Peyer's patch (tissue), 4 donors: ENCODE data around the gene SCARB1.

Experiments used
- CTCF ChIP-seq, 6 experiments: fragments of 450-650 bp in 4 of 6; fragments of 200-600 bp in 2 of 6; sonication (generic) in 1 of 6; IDR thresholded peaks; one replicate each; pipeline ENCODE4 v1.5.1; 2017 to 2019; ENCODE audit warnings: antibody characterized with exemption in 6 of 6, mild to moderate bottlenecking in 3 of 6, moderate library complexity in 1 of 6
- POLR2A ChIP-seq, 2 donors: fragments of 450-650 bp; IDR thresholded peaks; one replicate each; pipeline ENCODE4 v1.5.1; 2017; ENCODE audit warnings: antibody characterized with exemption in 2 of 2, mild to moderate bottlenecking in 2 of 2, moderate library complexity in 2 of 2

- TF ChIP-seq CTCF (IDR thresholded peaks at IDR 0.05) (no peak), POLR2A (IDR thresholded peaks at IDR 0.05) (no peak)
Observed at GRCh38 chr12:124871297-124871696, 7.6 kb upstream of the SCARB1 start.
